H1 (cell line): ENCODE data around the gene OR10R2. TPM values are rescaled to one million over a fixed set of nuclear protein-coding genes. Genes with fewer than 3 reads are reported as not detected.
"Not testable (repeated sequence)": the region's sequence is repeated elsewhere in the genome, so short reads cannot be mapped to it uniquely, and the experiment has no call there.

Experiments
- CTCF ChIA-PET: fragments of 300-600 bp; sonication (Branson Sonifier 250); formaldehyde crosslinking; loops from one replicate; lab custom pipeline; 2021; ENCODE audit not compliant: partially characterized antibody; lab: Charles Lee
- POLR2A ChIA-PET: fragments of 300-600 bp; sonication (Branson Sonifier 250); formaldehyde crosslinking; loops from one replicate; lab custom pipeline; 2021; ENCODE audit warnings: inconsistent platforms; ENCODE audit not compliant: partially characterized antibody; lab: Charles Lee
- DNase-seq, 2 experiments: peaks; one replicate each; pipeline versions ENCODE4 v3.0.0 to v3.0.0-alpha.2; 2010 to 2022; ENCODE audit warnings: low spot score in 2 of 2, low read depth in 1 of 2, mixed read lengths in 1 of 2
- FAIRE-seq: peaks from 2 replicates; lab custom pipeline; 2011; peaks lifted over from hg19 to GRCh38; lab: Jason Lieb, UNC
- H2AFZ ChIP-seq: 2 replicates; pipeline ENCODE4 v1.8.1; 2012; ENCODE audit warnings: low read length, inconsistent platforms
- H2AK5ac ChIP-seq: 2 replicates; pipeline ENCODE4 v1.6.1; 2013; ENCODE audit warnings: low read depth, low read length
- H2BK120ac ChIP-seq: replicated peaks from 2 replicates; pipeline ENCODE3; 2013; ENCODE audit warnings: low read depth, low read length, inconsistent platforms
- H2BK12ac ChIP-seq: 2 replicates; pipeline ENCODE4 v1.6.1; 2013; ENCODE audit warnings: low read depth, low read length
- H2BK15ac ChIP-seq: 2 replicates; pipeline ENCODE4 v1.6.1; 2013; ENCODE audit warnings: low read length
- H2BK20ac ChIP-seq: 2 replicates; pipeline ENCODE4 v1.6.1; 2013; ENCODE audit warnings: low read length
- H2BK5ac ChIP-seq: 2 replicates; pipeline ENCODE4 v1.6.1; 2013; ENCODE audit warnings: low read depth, low read length
- H3K14ac ChIP-seq: 2 replicates; pipeline ENCODE4 v1.6.1; 2013; ENCODE audit warnings: inconsistent platforms; ENCODE audit not compliant: insufficient read length
- H3K18ac ChIP-seq: 2 replicates; pipeline ENCODE4 v1.6.1; 2013; ENCODE audit warnings: low read length; ENCODE audit errors: extremely low read depth
- H3K23ac ChIP-seq: 2 replicates; pipeline ENCODE4 v1.6.1; 2013; ENCODE audit warnings: inconsistent platforms; ENCODE audit not compliant: insufficient read length
- H3K23me2 ChIP-seq: 2 replicates; pipeline ENCODE4 v1.6.1; 2013; ENCODE audit warnings: low read depth, low read length
- H3K27ac ChIP-seq: 2 replicates; pipeline ENCODE4 v1.6.1; 2011; ENCODE audit warnings: low read depth, low read length, inconsistent platforms
- H3K27me3 ChIP-seq, 4 experiments: replicated peaks in 1 of 4; 1 replicate in 1 of 4; 2 replicates in 3 of 4; pipeline versions ENCODE4 v1.6.1 to v1.8.1; 2011 to 2013; ENCODE audit warnings: low read length in 3 of 4, mild to moderate bottlenecking in 3 of 4, inconsistent platforms in 2 of 4, mixed read lengths in 2 of 4, moderate library complexity in 1 of 4; ENCODE audit not compliant: control insufficient read depth in 3 of 4, insufficient read depth in 3 of 4; ENCODE audit errors: extremely low read depth in 1 of 4
- H3K36me3 ChIP-seq, 4 experiments: 2 replicates each; pipeline versions ENCODE4 v1.6.1 to v1.8.1; 2011 to 2013; ENCODE audit warnings: mild to moderate bottlenecking in 4 of 4, low read length in 3 of 4, moderate library complexity in 2 of 4, control low read depth in 1 of 4, inconsistent platforms in 1 of 4; ENCODE audit not compliant: insufficient read depth in 4 of 4, control insufficient read depth in 2 of 4
- H3K4ac ChIP-seq: replicated peaks from 2 replicates; pipeline ENCODE3; 2013; ENCODE audit warnings: low read length, low read depth, mixed read lengths, inconsistent platforms; ENCODE audit not compliant: insufficient read length
- H3K4me1 ChIP-seq, 4 experiments: replicated peaks in 1 of 4; 1 replicate in 1 of 4; 2 replicates in 3 of 4; pipeline versions ENCODE4 v1.6.1 to v1.8.1; 2011 to 2013; ENCODE audit warnings: low read length in 3 of 4, inconsistent platforms in 2 of 4, mixed read lengths in 1 of 4; ENCODE audit not compliant: insufficient read depth in 4 of 4, control insufficient read depth in 3 of 4
- H3K4me2 ChIP-seq, 2 experiments: 2 replicates each; pipeline versions ENCODE4 v1.6.1 to v1.8.1; 2011 to 2013; ENCODE audit warnings: low read depth in 2 of 2, low read length in 2 of 2, control low read depth in 1 of 2, inconsistent platforms in 1 of 2, mild to moderate bottlenecking in 1 of 2; ENCODE audit not compliant: insufficient read depth in 1 of 2
- H3K4me3 ChIP-seq, 4 experiments: fragments of 200-600, 300-600 bp in 1 of 4; sonication (generic), shearing (Covaris generic), sonication (Bioruptor Twin) in 1 of 4; 2 replicates each; pipeline versions ENCODE4 v1.5.1 to v1.8.1; 2011 to 2016; ENCODE audit warnings: low read length in 4 of 4, low read depth in 3 of 4, control low read depth in 2 of 4, inconsistent platforms in 2 of 4, mild to moderate bottlenecking in 2 of 4, mixed read lengths in 1 of 4, moderate library complexity in 1 of 4; ENCODE audit not compliant: insufficient read depth in 2 of 4; ENCODE audit errors: extremely low read depth in 1 of 4
- H3K56ac ChIP-seq: replicated peaks from 2 replicates; pipeline ENCODE3; 2013; ENCODE audit warnings: low read depth, mild to moderate bottlenecking, mixed read lengths, low read length, inconsistent platforms; ENCODE audit not compliant: insufficient read length
- H3K79me1 ChIP-seq: 2 replicates; pipeline ENCODE4 v1.6.1; 2013; ENCODE audit warnings: low read depth, low read length, control low read depth
- H3K79me2 ChIP-seq, 2 experiments: 2 replicates each; pipeline versions ENCODE4 v1.6.1 to v1.8.1; 2012 to 2013; ENCODE audit warnings: low read length in 2 of 2, mild to moderate bottlenecking in 2 of 2, inconsistent platforms in 1 of 2; ENCODE audit not compliant: insufficient read depth in 2 of 2, control insufficient read depth in 1 of 2
- H3K9ac ChIP-seq, 4 experiments: replicated peaks in 1 of 4; 1 replicate in 1 of 4; 2 replicates in 3 of 4; pipeline versions ENCODE4 v1.6.1 to v1.8.1; 2011 to 2013; ENCODE audit warnings: low read depth in 3 of 4, low read length in 3 of 4, control low read depth in 2 of 4, mild to moderate bottlenecking in 2 of 4, moderate library complexity in 2 of 4, inconsistent platforms in 1 of 4; ENCODE audit errors: extremely low read depth in 1 of 4
- H3K9me3 ChIP-seq, 2 experiments: 2 replicates each; pipeline versions ENCODE4 v1.6.1 to v1.8.1; 2012 to 2013; ENCODE audit warnings: mild to moderate bottlenecking in 2 of 2, moderate library complexity in 2 of 2, control low read depth in 1 of 2, inconsistent platforms in 1 of 2, low read depth in 1 of 2, low read length in 1 of 2, mixed read lengths in 1 of 2; ENCODE audit not compliant: insufficient read depth in 2 of 2
- H4K20me1 ChIP-seq, 2 experiments: replicated peaks in 1 of 2; 2 replicates each; pipeline versions ENCODE3 to v1.8.1; 2011 to 2013; ENCODE audit warnings: inconsistent platforms in 2 of 2, low read length in 2 of 2, mild to moderate bottlenecking in 1 of 2; ENCODE audit not compliant: insufficient read depth in 2 of 2, control insufficient read depth in 1 of 2
- H4K5ac ChIP-seq: 2 replicates; pipeline ENCODE4 v1.6.1; 2013; ENCODE audit warnings: low read length, low read depth, mixed read lengths, inconsistent platforms; ENCODE audit not compliant: insufficient read length
- H4K8ac ChIP-seq: 2 replicates; pipeline ENCODE4 v1.8.0; 2013; ENCODE audit warnings: mild to moderate bottlenecking, moderate library complexity, low read length, inconsistent platforms; ENCODE audit not compliant: insufficient read depth; ENCODE audit errors: extremely low read depth
- H4K91ac ChIP-seq: replicated peaks from 2 replicates; pipeline ENCODE3; 2013; ENCODE audit warnings: low read length, mixed read lengths, inconsistent platforms; ENCODE audit not compliant: insufficient read length
- CREB1 ChIP-seq: IDR thresholded peaks from 2 replicates; pipeline ENCODE4 v1.6.1; 2012; ENCODE audit warnings: inconsistent platforms
- JUN ChIP-seq: IDR thresholded peaks from 2 replicates; pipeline ENCODE4 v1.6.1; 2011; ENCODE audit warnings: low read depth, mild to moderate bottlenecking, improper control_type of control experiment, low read length
- WGBS, 2 experiments: shearing (Covaris generic) in 1 of 2; methylation state at CpG; one replicate each; pipeline versions ENCODE4 v1.1.6 to v1.1.7; 2013 to 2015; ENCODE audit warnings: low lambda C conversion rate in 2 of 2, mixed read lengths in 2 of 2, inconsistent platforms in 1 of 2, low coverage in 1 of 2, missing lambda C conversion rate in 1 of 2; ENCODE audit not compliant: insufficient replicate concordance in 2 of 2, insufficient coverage in 1 of 2, insufficient read length in 1 of 2; ENCODE audit errors: extremely low coverage in 1 of 2, missing lambda C conversion rate in 1 of 2; 5-methylcytosine and 5-hydroxymethylcytosine counted together
- polyA plus RNA-seq, 7 experiments: library from polyadenylated mRNA; depleted of rRNA in 3 of 7; stranded (reverse) in 5 of 7; unstranded in 2 of 7; fragments of >200 nt in 5 of 7; fragments of 200-250 nt in 2 of 7; gene quantifications; 1 replicate in 5 of 7; 2 replicates in 1 of 7; 4 replicates in 1 of 7; pipeline versions ENCODE4 v1.2.1 to v1.2.3, GENCODE V29; 2011 to 2013; ENCODE audit warnings: missing spikeins in 2 of 7, mixed read lengths in 2 of 7
- total RNA-seq: library from RNA; stranded (reverse); fragmentation: NEBNext Ultra II Directional; extraction: Animal tissue kit (Norgen Biotek cat#: 25700); gene quantifications from 2 replicates; pipeline ENCODE4 v1.2.1, GENCODE V29; 2021

The OR10R2 gene
- total and polyA plus RNA-seq, 2 of the 8 experiments (the other 6 are each of a cell fraction or from before 2014, with no cell fraction given), result not detected

DNA sequence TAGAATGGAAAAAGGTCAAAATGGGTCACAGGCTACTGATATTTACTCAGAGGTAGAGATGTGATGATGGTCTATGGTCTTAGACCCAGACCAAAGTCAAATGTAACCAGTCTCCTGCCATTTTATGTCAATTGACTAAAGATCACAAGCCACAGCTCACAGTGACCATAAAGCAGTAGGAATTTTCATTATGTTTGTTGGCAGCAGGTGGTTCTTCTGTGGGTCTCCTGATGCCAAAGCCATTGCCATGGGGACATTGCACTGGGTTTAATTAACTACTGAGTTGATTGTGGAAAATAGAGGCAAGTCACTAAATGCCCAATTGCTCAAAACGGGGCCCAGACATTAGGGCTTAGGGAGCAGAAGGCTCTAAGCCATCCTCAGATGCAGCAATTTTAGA lies 45.9 kb upstream of the OR10R2 start, which contains the start of gene OR10K2:
Gene OR10K2, minus strand, starts transcription at position 101 of the 400 bp plus-strand sequence. CDS start 5,371 bp downstream, outside the sequence.
- TF ChIP-seq JUN (no peak), CREB1 (no peak)
- TF ChIP-seq, all 59 proteins: peak for 0
- Histone ChIP-seq H3K23ac (no peak within 1 kb of the TSS), H3K9ac (no peak within 1 kb of the TSS), H2AK5ac (no peak within 1 kb of the TSS), H2BK12ac (no peak within 1 kb of the TSS), H3K79me2 (no peaks in the 10 kb centered on the region), H3K36me3 (no peaks in the 10 kb centered on the region), H3K4me3 (no peak within 1 kb of the TSS), H3K4me2 (no peak within 1 kb of the TSS), H4K8ac (no peak within 1 kb of the TSS), H2BK120ac (no peak within 1 kb of the TSS), H3K9me3 (no peaks in the 10 kb centered on the region), H3K18ac (no peak within 1 kb of the TSS), H4K91ac (no peak within 1 kb of the TSS), H2BK5ac (no peak within 1 kb of the TSS), H3K23me2 (no peaks in the 10 kb centered on the region), H3K14ac (no peak within 1 kb of the TSS), H2AFZ (peak within 1 kb of the TSS; percentile 76; the same call in 1 of the 2 replicates), H4K5ac (no peak within 1 kb of the TSS), H2BK15ac (no peak within 1 kb of the TSS), H4K20me1 (no peaks in the 10 kb centered on the region), H3K79me1 (no peaks in the 10 kb centered on the region), H3K4me1 (no peaks in the 10 kb centered on the region; a peak in 1 of 7 replicates), H3K56ac (no peak within 1 kb of the TSS), H3K27me3 (no peaks in the 10 kb centered on the region), H2BK20ac (no peak within 1 kb of the TSS), H3K4ac (no peak within 1 kb of the TSS), H3K27ac (no peak within 1 kb of the TSS)
- FAIRE-seq (no peak), DNase-seq (no peak)
- ChIA-PET POLR2A (no interaction called here), CTCF (no interaction called here)
- WGBS, 2 experiments, result 88% methylated on average over 1 of the region's 1 CpG; no CpG with 5 or more reads in 1 of the 2 experiments

DNA sequence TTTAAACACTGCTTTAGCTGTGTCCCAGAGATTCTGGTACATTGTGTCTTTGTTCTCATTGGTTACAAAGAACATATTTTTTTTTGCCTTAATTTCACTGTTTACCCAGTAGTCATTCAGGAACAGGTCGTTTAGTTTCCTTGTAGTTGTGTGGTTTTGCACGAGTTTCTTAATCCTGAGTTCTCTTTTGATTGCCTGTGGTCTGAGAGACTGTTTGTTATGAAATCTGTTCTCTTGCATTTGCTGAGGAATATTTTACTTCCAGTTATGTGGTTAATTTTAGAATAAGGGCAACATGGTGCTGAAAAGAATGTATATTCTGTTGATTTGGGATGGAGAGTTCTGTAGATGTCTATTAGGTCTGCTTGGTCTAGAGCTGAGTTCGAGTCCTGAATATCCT lies 41.9 kb upstream of the OR10R2 start:
- H3K23ac ChIP-seq, H3K4me3 ChIP-seq, H2BK5ac ChIP-seq: not testable (repeated sequence)

More for the DNA sequence above, 41.9 kb upstream of the OR10R2 start:
- H4K91ac ChIP-seq, H2AK5ac ChIP-seq, H2BK15ac ChIP-seq, H3K56ac ChIP-seq, H3K9ac ChIP-seq, H3K79me1 ChIP-seq, H2BK120ac ChIP-seq, H3K27ac ChIP-seq, H2BK20ac ChIP-seq, H3K79me2 ChIP-seq, H3K27me3 ChIP-seq, POLR2A ChIA-PET, H4K20me1 ChIP-seq, H3K36me3 ChIP-seq, DNase-seq, H3K4me1 ChIP-seq, H3K9me3 ChIP-seq, H4K5ac ChIP-seq, H2AFZ ChIP-seq, H4K8ac ChIP-seq, H2BK12ac ChIP-seq, H3K18ac ChIP-seq, H3K4me2 ChIP-seq, H3K23me2 ChIP-seq, H3K14ac ChIP-seq, H3K4ac ChIP-seq, CTCF ChIA-PET, FAIRE-seq: not testable (repeated sequence)
- WGBS, 2 experiments, result 98% methylated on average over 3 of the region's 3 CpGs; no CpG with 5 or more reads in 1 of the 2 experiments
